Measurements from ENCODE around the gene MZB1.

- TF ChIP-seq CTCF (conservative IDR thresholded peaks at IDR 0.05 in 1 of 2, IDR thresholded peaks at IDR 0.05 in 1 of 2; ENCODE audit: low read depth in 1 of 2, low read length in 2 of 2): no peak
- no peak for TF ChIP-seq EZH2 (IDR thresholded peaks at IDR 0.05; ENCODE audit: low read length, missing control alignments)
These were observed 47.3 kb downstream of the MZB1 start for GRCh38 chr5:139342423-139342723.

Measured in fibroblast of lung (primary cell).